Ascending aorta (tissue), 2 donors: ENCODE data around the gene OCA2. TPM values are rescaled to one million over a fixed set of nuclear protein-coding genes. Genes with fewer than 3 reads are reported as not detected.

Experiments used
- DNase-seq, 2 donors: peaks; one replicate each; pipeline ENCODE4 v3.0.0-alpha.2; 2019; ENCODE audit warnings: low spot score in 2 of 2
- H3K27ac ChIP-seq, 2 donors: fragments of 200-600 bp; sonication (generic); one replicate each; pipeline ENCODE4 v1.5.1; 2016 to 2017; ENCODE audit warnings: mild to moderate bottlenecking in 1 of 2
- H3K27me3 ChIP-seq: fragments of 200-600 bp; sonication (generic); one replicate; pipeline ENCODE4 v1.5.1; 2017
- H3K36me3 ChIP-seq, 2 donors: fragments of 200-600 bp; sonication (generic); one replicate each; pipeline ENCODE4 v1.5.1; 2016
- H3K4me1 ChIP-seq, 2 donors: fragments of 200-600 bp; sonication (generic); one replicate each; pipeline ENCODE4 v1.5.1; 2016 to 2017; ENCODE audit warnings: mild to moderate bottlenecking in 1 of 2
- H3K4me3 ChIP-seq, 2 donors: fragments of 200-600 bp; sonication (generic); one replicate each; pipeline ENCODE4 v1.5.1; 2016 to 2017; ENCODE audit warnings: mild to moderate bottlenecking in 1 of 2
- H3K9me3 ChIP-seq, 2 donors: fragments of 200-600 bp; sonication (generic); one replicate each; pipeline ENCODE4 v1.5.1; 2016
- CTCF ChIP-seq, 3 experiments: fragments of 200-600 bp in 2 of 3; fragments of 450-650 bp in 1 of 3; sonication (generic) in 2 of 3; IDR thresholded peaks; one replicate each; pipeline ENCODE4 v1.5.1; 2016 to 2019; ENCODE audit warnings: antibody characterized with exemption in 3 of 3, mild to moderate bottlenecking in 1 of 3, moderate library complexity in 1 of 3
- intact Hi-C: fragments of 100-400 bp; cut with DNase I; formaldehyde crosslinking; loops from one replicate; pipeline ENCODE4 v1.15.1; 2023
- total RNA-seq: library from RNA; depleted of rRNA; stranded (reverse); fragments of >200 nt; gene quantifications from one replicate; pipeline ENCODE4 v1.1.0, GENCODE V29; 2016

Gene OCA2
- total RNA-seq, 1 donor from 2014 or later = 1.2 TPM

GRCh38 chr15:28112962-28113361, 13.8 kb upstream of the OCA2 start:
- peaks cover 48 to 64% of the 10 kb centered on the region in 2 donors for H3K36me3 ChIP-seq
- no peak for TF ChIP-seq CTCF (IDR thresholded peaks at IDR 0.05)
- peaks cover 3 to 14% of the 10 kb centered on the region in 2 donors for H3K4me1 ChIP-seq
- H3K27ac ChIP-seq = no peak overlapping the region
- peak in 1 of 2 donors; percentile 52 for DNase-seq
- H3K9me3 ChIP-seq = no peaks in the 10 kb centered on the region
- H3K4me3 ChIP-seq = no peak overlapping the region
- no peaks in the 10 kb centered on the region for H3K27me3 ChIP-seq
- intact Hi-C loops = no loop called here

GRCh38 chr15:28112101-28112760, 13.1 kb upstream of the OCA2 start:
- Histone ChIP-seq H3K4me3 (no peak overlapping the region), H3K27ac (no peak overlapping the region), H3K9me3 (no peaks in the 10 kb centered on the region), H3K27me3 (no peaks in the 10 kb centered on the region), H3K36me3 (peaks cover 45 to 57% of the 10 kb centered on the region in 2 donors), H3K4me1 (peaks cover 3 to 20% of the 10 kb centered on the region in 2 donors)
- intact Hi-C loops = no loop called here
- DNase-seq = peak in 1 of 2 donors; percentile 56
- TF ChIP-seq CTCF (IDR thresholded peaks at IDR 0.05) = no peak

GRCh38 chr15:28111543-28111942, 12.4 kb upstream of the OCA2 start:
- Histone ChIP-seq H3K4me3 (no peak overlapping the region), H3K9me3 (no peaks in the 10 kb centered on the region), H3K27me3 (no peaks in the 10 kb centered on the region), H3K27ac (peak overlapping the region in 1 of 2 donors; percentile 29), H3K36me3 (peaks cover 38 to 51% of the 10 kb centered on the region in 2 donors), H3K4me1 (peaks cover 3 to 20% of the 10 kb centered on the region in 2 donors)
- TF ChIP-seq CTCF (IDR thresholded peaks at IDR 0.05) = no peak
- peak in 1 of 2 donors; percentile 58 for DNase-seq
- intact Hi-C loops = no loop called here

- no peaks in the 10 kb centered on the region for H3K27me3 ChIP-seq
- H3K4me3 ChIP-seq = peak overlapping the region in 1 of 2 donors; percentile 32
- intact Hi-C loops = no loop called here
- peaks cover 3 to 24% of the 10 kb centered on the region in 2 donors for H3K4me1 ChIP-seq
- H3K36me3 ChIP-seq = peaks cover 34 to 43% of the 10 kb centered on the region in 2 donors
- H3K27ac ChIP-seq = peak overlapping the region; percentile 84
- DNase-seq = peak in 1 of 2 donors; percentile 67
- TF ChIP-seq CTCF (IDR thresholded peaks at IDR 0.05) = no peak
- H3K9me3 ChIP-seq = no peaks in the 10 kb centered on the region
These were observed 11.4 kb upstream of the OCA2 start for GRCh38 chr15:28110481-28110881.

GRCh38 chr15:28109626-28110455, 10.7 kb upstream of the OCA2 start:
- H3K27me3 ChIP-seq = no peaks in the 10 kb centered on the region
- peak overlapping the region in 1 of 2 donors; percentile 32 for H3K4me3 ChIP-seq
- TF ChIP-seq CTCF (IDR thresholded peaks at IDR 0.05) = no peak
- intact Hi-C loops = loop anchor here (2.0 kb wide), 1 partner anchor 15 kb away; no protein-coding TSS in a partner anchor
- DNase-seq = peak in 1 of 2 donors; percentile 66
- peaks cover 3 to 24% of the 10 kb centered on the region in 2 donors for H3K4me1 ChIP-seq
- peaks cover 32 to 37% of the 10 kb centered on the region in 2 donors for H3K36me3 ChIP-seq
- no peaks in the 10 kb centered on the region for H3K9me3 ChIP-seq
- peak overlapping the region; percentile 84 for H3K27ac ChIP-seq
